ENCODE measurements around the gene FCHO2.

DNA sequence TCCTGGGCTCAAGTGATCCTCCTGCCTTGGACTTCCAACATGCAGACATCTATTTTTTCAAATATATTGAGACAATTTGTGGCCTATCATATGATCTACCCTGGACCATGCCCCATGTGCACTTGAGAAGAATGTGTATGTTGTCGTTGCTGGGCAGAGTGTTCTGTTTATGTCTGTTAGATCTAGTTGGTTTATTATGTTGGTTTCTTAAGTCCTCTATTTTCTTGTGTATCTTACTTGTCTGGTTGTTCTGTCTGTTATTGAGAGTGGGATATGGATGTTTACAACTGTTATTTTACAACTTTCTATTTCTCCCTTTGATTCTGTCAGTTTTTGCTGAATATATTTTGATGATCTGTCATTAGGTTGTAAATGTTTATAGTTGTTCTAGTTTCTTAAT lies 154.3 kb downstream of the FCHO2 start:
- TF ChIP-seq NFE2L1 (CRISPR knock-in tag; IDR thresholded peaks at IDR 0.05) (no peak), ZNF317 (CRISPR knock-in tag; IDR thresholded peaks at IDR 0.05; ENCODE audit: borderline replicate concordance, low read depth) (no peak), SP1 (CRISPR knock-in tag; conservative IDR thresholded peaks at IDR 0.05) (no peak), ESRRA (CRISPR knock-in tag; IDR thresholded peaks at IDR 0.05; ENCODE audit: borderline replicate concordance) (no peak), JUN (CRISPR knock-in tag; IDR thresholded peaks at IDR 0.05) (no peak)
- TF ChIP-seq, protein P1, sequence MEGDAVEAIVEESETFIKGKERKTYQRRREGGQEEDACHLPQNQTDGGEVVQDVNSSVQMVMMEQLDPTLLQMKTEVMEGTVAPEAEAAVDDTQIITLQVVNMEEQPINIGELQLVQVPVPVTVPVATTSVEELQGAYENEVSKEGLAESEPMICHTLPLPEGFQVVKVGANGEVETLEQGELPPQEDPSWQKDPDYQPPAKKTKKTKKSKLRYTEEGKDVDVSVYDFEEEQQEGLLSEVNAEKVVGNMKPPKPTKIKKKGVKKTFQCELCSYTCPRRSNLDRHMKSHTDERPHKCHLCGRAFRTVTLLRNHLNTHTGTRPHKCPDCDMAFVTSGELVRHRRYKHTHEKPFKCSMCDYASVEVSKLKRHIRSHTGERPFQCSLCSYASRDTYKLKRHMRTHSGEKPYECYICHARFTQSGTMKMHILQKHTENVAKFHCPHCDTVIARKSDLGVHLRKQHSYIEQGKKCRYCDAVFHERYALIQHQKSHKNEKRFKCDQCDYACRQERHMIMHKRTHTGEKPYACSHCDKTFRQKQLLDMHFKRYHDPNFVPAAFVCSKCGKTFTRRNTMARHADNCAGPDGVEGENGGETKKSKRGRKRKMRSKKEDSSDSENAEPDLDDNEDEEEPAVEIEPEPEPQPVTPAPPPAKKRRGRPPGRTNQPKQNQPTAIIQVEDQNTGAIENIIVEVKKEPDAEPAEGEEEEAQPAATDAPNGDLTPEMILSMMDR (IDR thresholded peaks at IDR 0.05), result no peak
- TF ChIP-seq, protein P2, sequence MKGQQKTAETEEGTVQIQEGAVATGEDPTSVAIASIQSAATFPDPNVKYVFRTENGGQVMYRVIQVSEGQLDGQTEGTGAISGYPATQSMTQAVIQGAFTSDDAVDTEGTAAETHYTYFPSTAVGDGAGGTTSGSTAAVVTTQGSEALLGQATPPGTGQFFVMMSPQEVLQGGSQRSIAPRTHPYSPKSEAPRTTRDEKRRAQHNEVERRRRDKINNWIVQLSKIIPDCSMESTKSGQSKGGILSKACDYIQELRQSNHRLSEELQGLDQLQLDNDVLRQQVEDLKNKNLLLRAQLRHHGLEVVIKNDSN (CRISPR knock-in tag; IDR thresholded peaks at IDR 0.05), result no peak
- TF ChIP-seq, protein P3, sequence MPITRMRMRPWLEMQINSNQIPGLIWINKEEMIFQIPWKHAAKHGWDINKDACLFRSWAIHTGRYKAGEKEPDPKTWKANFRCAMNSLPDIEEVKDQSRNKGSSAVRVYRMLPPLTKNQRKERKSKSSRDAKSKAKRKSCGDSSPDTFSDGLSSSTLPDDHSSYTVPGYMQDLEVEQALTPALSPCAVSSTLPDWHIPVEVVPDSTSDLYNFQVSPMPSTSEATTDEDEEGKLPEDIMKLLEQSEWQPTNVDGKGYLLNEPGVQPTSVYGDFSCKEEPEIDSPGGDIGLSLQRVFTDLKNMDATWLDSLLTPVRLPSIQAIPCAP (CRISPR knock-in tag; IDR thresholded peaks at IDR 0.05), result no peak
